Measurements from ENCODE around the gene SLC2A11.

DNA sequence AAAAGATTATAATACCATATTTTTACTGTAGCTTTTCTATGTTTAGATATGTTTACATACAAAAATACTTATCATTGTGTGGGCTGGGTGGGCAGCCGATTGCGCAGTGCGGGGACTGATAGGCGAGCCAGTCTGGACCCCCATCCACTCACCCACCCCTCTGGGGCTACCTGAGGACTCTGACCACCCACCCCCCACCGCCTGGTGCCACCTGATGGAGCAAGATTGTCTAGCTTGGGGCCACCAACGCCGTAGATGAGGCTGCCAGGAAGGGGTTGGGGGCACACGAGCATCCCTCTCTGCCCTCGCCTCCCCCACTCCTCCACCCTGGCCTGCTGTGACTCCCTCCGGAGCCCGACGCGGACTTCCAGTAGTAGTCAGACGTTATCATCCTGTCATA, 68.9 kb downstream of the SLC2A11 start:
- TF ChIP-seq, protein P1, sequence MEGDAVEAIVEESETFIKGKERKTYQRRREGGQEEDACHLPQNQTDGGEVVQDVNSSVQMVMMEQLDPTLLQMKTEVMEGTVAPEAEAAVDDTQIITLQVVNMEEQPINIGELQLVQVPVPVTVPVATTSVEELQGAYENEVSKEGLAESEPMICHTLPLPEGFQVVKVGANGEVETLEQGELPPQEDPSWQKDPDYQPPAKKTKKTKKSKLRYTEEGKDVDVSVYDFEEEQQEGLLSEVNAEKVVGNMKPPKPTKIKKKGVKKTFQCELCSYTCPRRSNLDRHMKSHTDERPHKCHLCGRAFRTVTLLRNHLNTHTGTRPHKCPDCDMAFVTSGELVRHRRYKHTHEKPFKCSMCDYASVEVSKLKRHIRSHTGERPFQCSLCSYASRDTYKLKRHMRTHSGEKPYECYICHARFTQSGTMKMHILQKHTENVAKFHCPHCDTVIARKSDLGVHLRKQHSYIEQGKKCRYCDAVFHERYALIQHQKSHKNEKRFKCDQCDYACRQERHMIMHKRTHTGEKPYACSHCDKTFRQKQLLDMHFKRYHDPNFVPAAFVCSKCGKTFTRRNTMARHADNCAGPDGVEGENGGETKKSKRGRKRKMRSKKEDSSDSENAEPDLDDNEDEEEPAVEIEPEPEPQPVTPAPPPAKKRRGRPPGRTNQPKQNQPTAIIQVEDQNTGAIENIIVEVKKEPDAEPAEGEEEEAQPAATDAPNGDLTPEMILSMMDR (conservative IDR thresholded peaks at IDR 0.05 in 1 of 2, IDR thresholded peaks at IDR 0.05 in 1 of 2; ENCODE audit: extremely low read depth in 1 of 2, insufficient read depth in 1 of 2, low read depth in 1 of 2, low read length in 2 of 2): no peak
- no peak for TF ChIP-seq EZH2 (IDR thresholded peaks at IDR 0.05; ENCODE audit: borderline replicate concordance, low read length)

Measured in mammary epithelial cell (primary cell).